Panc1 (cell line): ENCODE results near the gene DYNC1H1. TPM values are rescaled to one million over a fixed set of nuclear protein-coding genes. Genes with fewer than 3 reads are reported as not detected.

ENCODE experiments used
- ATAC-seq: fragments of 200-7000 bp; cut with Tn5 transposase; 2 replicates; pipeline ENCODE4 v1.9.1; 2020; ENCODE audit warnings: mild to moderate bottlenecking, moderate library complexity
- BruUV-seq: library from RNA; stranded (reverse); fragments of 400-500 nt; replicated peaks from 2 replicates; lab custom pipeline; 2021; lab: Mats Ljungman, UMichigan
- CTCF ChIA-PET: fragments of 300-600 bp; sonication (Branson Sonifier 250); formaldehyde crosslinking; loops from one replicate; lab custom pipeline; 2022; ENCODE audit warnings: antibody characterized with exemption; lab: Charles Lee
- POLR2A ChIA-PET: fragments of 300-600 bp; sonication (Branson Sonifier 250); formaldehyde crosslinking; loops from one replicate; lab custom pipeline; 2022; ENCODE audit warnings: antibody characterized with exemption; lab: Charles Lee
- DNase-seq: peaks from one replicate; pipeline ENCODE4 v3.0.0-alpha.2; 2010; ENCODE audit warnings: low read depth, low spot score
- H3K27ac ChIP-seq: 2 replicates; pipeline ENCODE4 v1.5.1; 2011; ENCODE audit warnings: mild to moderate bottlenecking, low read length, inconsistent platforms
- H3K27me3 ChIP-seq: fragments of 200-500 bp; sonication (Bioruptor generic); 2 replicates; pipeline ENCODE4 v1.6.0; 2014; ENCODE audit warnings: low read length, inconsistent platforms; ENCODE audit not compliant: control insufficient read depth, insufficient read depth
- H3K36me3 ChIP-seq: fragments of 200-500 bp; sonication (Bioruptor generic); 2 replicates; pipeline ENCODE4 v1.5.1; 2014; ENCODE audit warnings: inconsistent platforms, mild to moderate bottlenecking, low read length, moderate library complexity; ENCODE audit not compliant: control insufficient read depth, insufficient read depth
- H3K4me1 ChIP-seq: 2 replicates; pipeline ENCODE4 v1.5.1; 2011; ENCODE audit warnings: inconsistent platforms, mild to moderate bottlenecking, low read length, moderate library complexity; ENCODE audit not compliant: control insufficient read depth, insufficient read depth
- H3K4me3 ChIP-seq, 2 experiments: 2 replicates each; pipeline ENCODE4 v1.5.1; 2011 to 2012; ENCODE audit warnings: low read depth in 2 of 2, low read length in 2 of 2, mild to moderate bottlenecking in 2 of 2, inconsistent platforms in 1 of 2, moderate library complexity in 1 of 2
- H3K9me3 ChIP-seq: fragments of 200-500 bp; sonication (Bioruptor generic); 2 replicates; pipeline ENCODE4 v1.5.1; 2014; ENCODE audit warnings: low read depth, mild to moderate bottlenecking, inconsistent platforms, low read length, moderate library complexity; ENCODE audit not compliant: control insufficient read depth, insufficient read depth
- POLR2AphosphoS5 ChIP-seq: IDR thresholded peaks from 2 replicates; pipeline ENCODE4 v1.6.1; 2012; ENCODE audit warnings: mild to moderate bottlenecking, low read depth, low read length, moderate library complexity
- SIN3A ChIP-seq: IDR thresholded peaks from 2 replicates; pipeline ENCODE4 v1.6.1; 2012; ENCODE audit warnings: low read depth, mild to moderate bottlenecking, low read length, moderate library complexity, borderline replicate concordance; ENCODE audit not compliant: insufficient read depth
- TCF7L2 ChIP-seq: IDR thresholded peaks from 2 replicates; pipeline ENCODE4 v1.6.1; 2011; ENCODE audit warnings: mild to moderate bottlenecking, low read depth, low read length, inconsistent platforms
- in situ Hi-C: cut with HindIII; loops from 2 replicates; pipeline ENCODE4 v1.10.0; 2016; ENCODE audit warnings: low sequenced_read_pairs, low pct_unique_long_range_greater_than_20kb
- intact Hi-C: fragments of 100-400 bp; cut with micrococcal nuclease; formaldehyde crosslinking; loops from one replicate; pipeline ENCODE4 v1.10.0; 2022; ENCODE audit not compliant: unreplicated experiment
- total RNA-seq: library from RNA; stranded (reverse); gene quantifications from one replicate; pipeline ENCODE4 v1.2.1, GENCODE V29; 2021; ENCODE audit not compliant: unreplicated experiment
- TF ChIP-seq, protein P1 (sequence below), 2 experiments: IDR thresholded peaks; 2 replicates each; pipeline ENCODE4 v1.6.1; 2011 to 2012; ENCODE audit warnings: low read depth in 2 of 2, control low read depth in 1 of 2, low read length in 1 of 2, mild to moderate bottlenecking in 1 of 2, moderate library complexity in 1 of 2; ENCODE audit not compliant: insufficient read depth in 1 of 2
- TF ChIP-seq, protein P2 (sequence below): fragments of 450-650 bp; IDR thresholded peaks from 2 replicates; pipeline ENCODE4 v1.5.1; 2017; ENCODE audit warnings: mild to moderate bottlenecking

The DYNC1H1 gene
- total RNA-seq, 1 experiment from 2014 or later = 382 TPM

DNA sequence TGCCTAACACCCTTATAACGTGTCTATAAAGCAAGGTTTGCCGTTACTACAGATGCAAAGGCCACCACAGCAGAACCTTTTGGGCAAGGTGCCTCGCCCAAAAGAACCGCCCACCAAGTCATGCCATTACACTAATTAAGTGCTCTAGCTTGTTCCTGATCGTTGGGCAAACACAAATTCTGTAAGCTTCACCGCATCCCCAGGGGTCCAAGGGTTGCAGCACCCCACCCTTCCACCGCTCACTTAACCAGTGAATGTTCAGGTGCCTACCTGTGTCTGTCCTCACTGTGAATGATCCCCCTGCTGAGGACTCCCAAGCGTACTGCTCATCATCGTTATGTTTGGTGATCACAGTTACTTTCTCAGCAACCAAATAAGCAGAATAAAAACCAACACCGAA is 121.1 kb downstream of the DYNC1H1 start:
- POLR2A ChIA-PET = interaction anchor here (0.6 kb wide), 1 partner anchor 219 kb away, joined by 3 read pairs; no protein-coding TSS in a partner anchor
- H3K4me1 ChIP-seq = peaks cover 24% of the 10 kb centered on the region
- CTCF ChIA-PET = no interaction called here
- H3K36me3 ChIP-seq = peaks cover 42% of the 10 kb centered on the region
- no peak for DNase-seq
- intact Hi-C loops = no loop called here
- peak overlapping the region; percentile 86 for H3K27ac ChIP-seq
- ATAC-seq = no peak
- no TSS peak for BruUV-seq
- TF ChIP-seq, protein P1, sequence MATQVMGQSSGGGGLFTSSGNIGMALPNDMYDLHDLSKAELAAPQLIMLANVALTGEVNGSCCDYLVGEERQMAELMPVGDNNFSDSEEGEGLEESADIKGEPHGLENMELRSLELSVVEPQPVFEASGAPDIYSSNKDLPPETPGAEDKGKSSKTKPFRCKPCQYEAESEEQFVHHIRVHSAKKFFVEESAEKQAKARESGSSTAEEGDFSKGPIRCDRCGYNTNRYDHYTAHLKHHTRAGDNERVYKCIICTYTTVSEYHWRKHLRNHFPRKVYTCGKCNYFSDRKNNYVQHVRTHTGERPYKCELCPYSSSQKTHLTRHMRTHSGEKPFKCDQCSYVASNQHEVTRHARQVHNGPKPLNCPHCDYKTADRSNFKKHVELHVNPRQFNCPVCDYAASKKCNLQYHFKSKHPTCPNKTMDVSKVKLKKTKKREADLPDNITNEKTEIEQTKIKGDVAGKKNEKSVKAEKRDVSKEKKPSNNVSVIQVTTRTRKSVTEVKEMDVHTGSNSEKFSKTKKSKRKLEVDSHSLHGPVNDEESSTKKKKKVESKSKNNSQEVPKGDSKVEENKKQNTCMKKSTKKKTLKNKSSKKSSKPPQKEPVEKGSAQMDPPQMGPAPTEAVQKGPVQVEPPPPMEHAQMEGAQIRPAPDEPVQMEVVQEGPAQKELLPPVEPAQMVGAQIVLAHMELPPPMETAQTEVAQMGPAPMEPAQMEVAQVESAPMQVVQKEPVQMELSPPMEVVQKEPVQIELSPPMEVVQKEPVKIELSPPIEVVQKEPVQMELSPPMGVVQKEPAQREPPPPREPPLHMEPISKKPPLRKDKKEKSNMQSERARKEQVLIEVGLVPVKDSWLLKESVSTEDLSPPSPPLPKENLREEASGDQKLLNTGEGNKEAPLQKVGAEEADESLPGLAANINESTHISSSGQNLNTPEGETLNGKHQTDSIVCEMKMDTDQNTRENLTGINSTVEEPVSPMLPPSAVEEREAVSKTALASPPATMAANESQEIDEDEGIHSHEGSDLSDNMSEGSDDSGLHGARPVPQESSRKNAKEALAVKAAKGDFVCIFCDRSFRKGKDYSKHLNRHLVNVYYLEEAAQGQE (IDR thresholded peaks at IDR 0.05; ENCODE audit: insufficient read depth in 1 of 2, low read depth in 2 of 2, low read length in 1 of 2) = no peak
- TF ChIP-seq, protein P2, sequence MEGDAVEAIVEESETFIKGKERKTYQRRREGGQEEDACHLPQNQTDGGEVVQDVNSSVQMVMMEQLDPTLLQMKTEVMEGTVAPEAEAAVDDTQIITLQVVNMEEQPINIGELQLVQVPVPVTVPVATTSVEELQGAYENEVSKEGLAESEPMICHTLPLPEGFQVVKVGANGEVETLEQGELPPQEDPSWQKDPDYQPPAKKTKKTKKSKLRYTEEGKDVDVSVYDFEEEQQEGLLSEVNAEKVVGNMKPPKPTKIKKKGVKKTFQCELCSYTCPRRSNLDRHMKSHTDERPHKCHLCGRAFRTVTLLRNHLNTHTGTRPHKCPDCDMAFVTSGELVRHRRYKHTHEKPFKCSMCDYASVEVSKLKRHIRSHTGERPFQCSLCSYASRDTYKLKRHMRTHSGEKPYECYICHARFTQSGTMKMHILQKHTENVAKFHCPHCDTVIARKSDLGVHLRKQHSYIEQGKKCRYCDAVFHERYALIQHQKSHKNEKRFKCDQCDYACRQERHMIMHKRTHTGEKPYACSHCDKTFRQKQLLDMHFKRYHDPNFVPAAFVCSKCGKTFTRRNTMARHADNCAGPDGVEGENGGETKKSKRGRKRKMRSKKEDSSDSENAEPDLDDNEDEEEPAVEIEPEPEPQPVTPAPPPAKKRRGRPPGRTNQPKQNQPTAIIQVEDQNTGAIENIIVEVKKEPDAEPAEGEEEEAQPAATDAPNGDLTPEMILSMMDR = no peak
- TF ChIP-seq SIN3A (no peak), POLR2AphosphoS5 (no peak)
- H3K9me3 ChIP-seq = no peaks in the 10 kb centered on the region
- in situ Hi-C loops = no loop called here
- peak overlapping the region; percentile 67 to 82 for H3K4me3 ChIP-seq
- no peaks in the 10 kb centered on the region for H3K27me3 ChIP-seq

DNA sequence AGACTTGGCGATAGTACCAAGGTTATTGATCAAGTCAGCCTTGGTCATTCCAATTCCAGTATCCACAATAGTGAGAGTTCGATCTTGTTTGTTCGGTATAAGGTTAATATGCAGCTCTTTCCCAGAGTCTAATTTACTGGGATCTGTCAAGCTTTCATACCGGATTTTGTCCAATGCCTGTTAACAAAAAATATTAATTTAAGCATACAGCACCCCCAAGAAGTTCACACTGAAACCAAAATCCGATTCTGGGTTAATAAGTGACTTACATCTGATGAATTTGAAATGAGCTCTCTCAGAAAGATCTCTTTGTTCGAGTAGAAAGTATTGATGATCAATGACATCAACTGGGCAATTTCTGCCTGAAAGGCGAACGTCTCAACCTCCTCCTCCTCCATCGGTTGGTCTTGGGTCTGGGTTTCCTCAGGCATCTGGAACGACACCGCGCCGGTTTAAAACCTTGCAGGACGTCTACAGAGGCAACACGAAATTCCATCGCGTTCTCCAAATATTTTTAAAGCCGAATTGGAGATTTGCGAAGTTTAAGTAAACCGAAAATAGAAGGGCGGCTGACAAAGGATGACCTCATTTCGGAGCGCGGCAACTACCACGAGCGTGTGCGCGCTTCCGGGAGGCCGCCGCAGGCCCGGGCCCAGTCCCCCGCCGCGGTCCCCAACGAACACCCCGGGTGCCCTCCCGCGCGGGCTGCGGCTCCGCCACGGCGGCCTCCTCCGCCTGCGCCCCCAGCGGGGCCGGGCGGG is 121.8 kb downstream of the DYNC1H1 start:
- CTCF ChIA-PET = no interaction called here
- H3K27me3 ChIP-seq = no peaks in the 10 kb centered on the region
- peak overlapping the region; percentile 86 for H3K27ac ChIP-seq
- ATAC-seq (peak; percentile 46), DNase-seq (no peak)
- intact Hi-C loops = no loop called here
- peaks cover 24% of the 10 kb centered on the region for H3K4me1 ChIP-seq
- in situ Hi-C loops = no loop called here
- no TSS peak for BruUV-seq
- POLR2A ChIA-PET = interaction anchor here (0.6 kb wide), 1 partner anchor 218 kb away, joined by 3 read pairs; no protein-coding TSS in a partner anchor
- H3K36me3 ChIP-seq = peaks cover 37% of the 10 kb centered on the region
- TF ChIP-seq, protein P2 = no peak
- TF ChIP-seq, protein P1 (IDR thresholded peaks at IDR 0.05; ENCODE audit: insufficient read depth in 1 of 2, low read depth in 2 of 2, low read length in 1 of 2) = no peak
- TF ChIP-seq TCF7L2 (no peak), SIN3A (no peak), POLR2AphosphoS5 (no peak)
- peak overlapping the region; percentile 67 to 82 for H3K4me3 ChIP-seq
- no peaks in the 10 kb centered on the region for H3K9me3 ChIP-seq
